GM12878 (cell line): Measurements from ENCODE around the gene STRN4.

Experiments used
- BHLHE40 ChIP-seq, 2 experiments: fragments of 450-650 bp in 1 of 2; IDR thresholded peaks; 2 replicates each; pipeline ENCODE4 v1.6.1; 2011 to 2017; ENCODE audit warnings: low read depth in 2 of 2, borderline replicate concordance in 1 of 2, improper control_type of control experiment in 1 of 2, low read length in 1 of 2, mild to moderate bottlenecking in 1 of 2
- BRCA1 ChIP-seq: IDR thresholded peaks from 2 replicates; pipeline ENCODE4 v1.6.1; 2011; ENCODE audit warnings: low read depth, low read length, improper control_type of control experiment
- EP300 ChIP-seq, 2 experiments: fragments of 150-350 bp in 1 of 2; IDR thresholded peaks; 2 replicates each; pipeline ENCODE4 v1.6.1; 2011 to 2012; ENCODE audit warnings: low read depth in 2 of 2, low read length in 2 of 2, borderline replicate concordance in 1 of 2, improper control_type of control experiment in 1 of 2, inconsistent platforms in 1 of 2; ENCODE audit not compliant: control insufficient read depth in 1 of 2
- ESRRA ChIP-seq: IDR thresholded peaks from 2 replicates; pipeline ENCODE4 v1.6.1; 2012; ENCODE audit warnings: mild to moderate bottlenecking, low read length, improper control_type of control experiment
- EZH2 ChIP-seq: IDR thresholded peaks from 2 replicates; pipeline ENCODE4 v1.6.1; 2012; ENCODE audit warnings: low read depth, mild to moderate bottlenecking, control low read depth, inconsistent platforms, low read length, borderline replicate concordance; ENCODE audit not compliant: control insufficient read depth
- POLR2A ChIP-seq: IDR thresholded peaks from 2 replicates; pipeline ENCODE4 v1.6.1; 2011; ENCODE audit warnings: low read depth, mild to moderate bottlenecking, low read length
- RCOR1 ChIP-seq: conservative IDR thresholded peaks from 2 replicates; pipeline ENCODE4 v1.6.1; 2012; ENCODE audit warnings: low read depth, low read length, improper control_type of control experiment
- SIN3A ChIP-seq: IDR thresholded peaks from 2 replicates; pipeline ENCODE4 v1.6.1; 2012; ENCODE audit warnings: low read depth, low read length, improper control_type of control experiment
- SMC3 ChIP-seq: IDR thresholded peaks from 2 replicates; pipeline ENCODE4 v1.6.1; 2011; ENCODE audit warnings: low read length, improper control_type of control experiment, borderline replicate concordance
- TAF1 ChIP-seq: IDR thresholded peaks from 2 replicates; pipeline ENCODE4 v1.6.1; 2011; ENCODE audit warnings: mild to moderate bottlenecking, low read depth, low read length, borderline replicate concordance
- TARDBP ChIP-seq: IDR thresholded peaks from 2 replicates; pipeline ENCODE4 v1.6.1; 2016; ENCODE audit warnings: borderline replicate concordance
- TF ChIP-seq, protein P1 (sequence below): IDR thresholded peaks from 2 replicates; pipeline ENCODE4 v1.6.1; 2012; ENCODE audit warnings: low read length, inconsistent platforms
- TF ChIP-seq, protein P2 (sequence below): IDR thresholded peaks from 2 replicates; pipeline ENCODE4 v1.6.1; 2011; ENCODE audit warnings: mild to moderate bottlenecking, low read depth, low read length, moderate library complexity; ENCODE audit not compliant: insufficient replicate concordance

DNA sequence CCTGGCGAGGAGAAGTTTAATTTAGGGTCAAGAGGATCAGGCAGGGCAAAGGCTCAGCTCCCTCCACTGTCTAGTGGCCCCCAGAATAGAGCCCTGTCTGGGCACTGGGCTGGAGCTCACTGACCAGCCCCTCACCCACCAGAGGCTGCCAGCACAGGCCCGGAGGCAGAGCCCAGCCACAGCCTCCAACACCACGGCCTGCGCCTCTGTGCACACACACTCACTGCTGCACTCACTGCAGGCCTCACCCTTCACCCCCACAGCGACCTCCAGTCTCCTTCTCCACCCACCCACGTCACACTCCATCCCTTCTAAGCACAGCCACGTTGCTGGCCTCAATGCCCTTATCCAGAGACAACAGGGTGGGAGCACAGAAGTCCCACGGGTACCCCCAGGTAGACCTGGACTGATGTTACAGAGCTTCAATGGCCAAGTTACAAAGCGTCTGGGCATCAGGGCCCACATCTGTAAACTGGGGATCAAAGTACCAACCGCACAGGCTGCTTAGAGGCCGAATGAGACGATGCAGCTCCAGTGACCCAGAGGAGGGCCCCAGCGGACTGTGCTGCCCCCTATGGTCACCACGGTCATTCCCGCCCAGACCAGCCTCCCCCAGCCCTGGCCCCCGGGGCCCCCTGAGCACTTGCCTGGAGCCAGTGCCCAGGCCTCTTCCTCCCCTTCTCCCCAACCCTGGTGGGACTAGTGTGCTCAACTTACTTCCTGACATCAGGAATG is 24.8 kb downstream of the STRN4 start:
- TF ChIP-seq RCOR1 (no peak), EP300 (IDR thresholded peaks at IDR 0.05; ENCODE audit: borderline replicate concordance in 1 of 2, control insufficient read depth in 1 of 2, low read depth in 2 of 2, low read length in 2 of 2) (no peak), SMC3 (no peak), SIN3A (no peak), POLR2A (no peak; the same call in 1 of the 2 replicates), ESRRA (no peak), EZH2 (no peak), TARDBP (no peak), BHLHE40 (IDR thresholded peaks at IDR 0.05; ENCODE audit: borderline replicate concordance in 1 of 2, low read depth in 2 of 2, low read length in 1 of 2) (no peak), TAF1 (no peak), BRCA1 (no peak)
- TF ChIP-seq, protein P1, sequence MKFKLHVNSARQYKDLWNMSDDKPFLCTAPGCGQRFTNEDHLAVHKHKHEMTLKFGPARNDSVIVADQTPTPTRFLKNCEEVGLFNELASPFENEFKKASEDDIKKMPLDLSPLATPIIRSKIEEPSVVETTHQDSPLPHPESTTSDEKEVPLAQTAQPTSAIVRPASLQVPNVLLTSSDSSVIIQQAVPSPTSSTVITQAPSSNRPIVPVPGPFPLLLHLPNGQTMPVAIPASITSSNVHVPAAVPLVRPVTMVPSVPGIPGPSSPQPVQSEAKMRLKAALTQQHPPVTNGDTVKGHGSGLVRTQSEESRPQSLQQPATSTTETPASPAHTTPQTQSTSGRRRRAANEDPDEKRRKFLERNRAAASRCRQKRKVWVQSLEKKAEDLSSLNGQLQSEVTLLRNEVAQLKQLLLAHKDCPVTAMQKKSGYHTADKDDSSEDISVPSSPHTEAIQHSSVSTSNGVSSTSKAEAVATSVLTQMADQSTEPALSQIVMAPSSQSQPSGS, result no peak
- TF ChIP-seq, protein P2, sequence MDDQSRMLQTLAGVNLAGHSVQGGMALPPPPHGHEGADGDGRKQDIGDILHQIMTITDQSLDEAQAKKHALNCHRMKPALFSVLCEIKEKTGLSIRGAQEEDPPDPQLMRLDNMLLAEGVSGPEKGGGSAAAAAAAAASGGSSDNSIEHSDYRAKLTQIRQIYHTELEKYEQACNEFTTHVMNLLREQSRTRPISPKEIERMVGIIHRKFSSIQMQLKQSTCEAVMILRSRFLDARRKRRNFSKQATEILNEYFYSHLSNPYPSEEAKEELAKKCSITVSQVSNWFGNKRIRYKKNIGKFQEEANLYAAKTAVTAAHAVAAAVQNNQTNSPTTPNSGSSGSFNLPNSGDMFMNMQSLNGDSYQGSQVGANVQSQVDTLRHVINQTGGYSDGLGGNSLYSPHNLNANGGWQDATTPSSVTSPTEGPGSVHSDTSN, result no peak
